Endometrial microvascular endothelial cells (primary cell): Measurements from ENCODE around the gene CTNNA2. TPM values are rescaled to one million over a fixed set of nuclear protein-coding genes. Genes with fewer than 3 reads are reported as not detected.

Source experiments
- in situ Hi-C: cut with HindIII; loops from 2 replicates; pipeline ENCODE4 v1.10.0; 2017; ENCODE audit warnings: low sequenced_read_pairs, low pct_unique_long_range_greater_than_20kb; ENCODE audit errors: inconsistent ontology term
- total RNA-seq: library from RNA; depleted of rRNA; stranded (reverse); fragments of >200 nt; gene quantifications from one replicate; pipeline ENCODE4 v1.2.3, GENCODE V29; 2015; ENCODE audit errors: inconsistent ontology term

CTNNA2 gene
- total RNA-seq, 1 donor from 2014 or later = not detected

DNA sequence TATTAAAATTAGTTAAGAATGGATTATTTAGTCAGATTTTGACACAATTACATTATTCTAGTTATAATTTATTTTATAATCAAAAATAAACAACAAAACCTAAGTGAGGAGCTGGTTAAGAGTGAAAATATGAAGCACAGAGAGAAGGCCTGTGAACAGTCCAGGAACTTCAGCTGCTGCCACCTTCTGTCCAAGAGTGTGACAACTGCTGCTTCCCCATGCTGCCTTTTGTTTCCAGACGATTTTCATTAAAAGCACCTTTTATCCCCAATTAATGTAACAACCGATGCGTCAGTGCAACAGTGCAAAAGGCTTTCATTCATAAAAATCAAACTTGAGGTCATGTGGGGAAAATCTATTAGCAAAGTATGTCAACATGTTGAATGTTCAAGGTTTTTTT is 363.6 kb downstream of the CTNNA2 start:
- in situ Hi-C loops = no loop called here

DNA sequence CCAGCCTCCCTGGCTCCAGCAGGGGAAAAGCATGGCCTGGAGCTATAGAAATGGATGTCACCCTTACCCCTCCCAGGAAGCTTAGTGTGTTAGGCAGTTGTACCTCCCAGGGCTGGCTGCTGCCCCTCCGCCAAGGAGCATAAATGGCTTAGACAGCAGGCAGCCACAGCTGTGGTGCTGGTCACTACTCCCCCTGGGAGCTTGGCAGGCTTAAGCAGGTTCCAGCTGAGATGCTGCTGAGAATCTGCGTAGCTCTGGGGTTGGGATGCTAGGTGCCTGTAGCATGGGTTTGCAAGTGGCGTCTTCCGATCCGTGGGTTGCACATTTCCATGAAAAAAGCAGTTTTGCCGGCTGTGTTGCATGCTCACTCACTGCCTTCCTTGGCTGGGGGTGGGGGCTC is 369.7 kb downstream of the CTNNA2 start:
- in situ Hi-C loops = no loop called here

DNA sequence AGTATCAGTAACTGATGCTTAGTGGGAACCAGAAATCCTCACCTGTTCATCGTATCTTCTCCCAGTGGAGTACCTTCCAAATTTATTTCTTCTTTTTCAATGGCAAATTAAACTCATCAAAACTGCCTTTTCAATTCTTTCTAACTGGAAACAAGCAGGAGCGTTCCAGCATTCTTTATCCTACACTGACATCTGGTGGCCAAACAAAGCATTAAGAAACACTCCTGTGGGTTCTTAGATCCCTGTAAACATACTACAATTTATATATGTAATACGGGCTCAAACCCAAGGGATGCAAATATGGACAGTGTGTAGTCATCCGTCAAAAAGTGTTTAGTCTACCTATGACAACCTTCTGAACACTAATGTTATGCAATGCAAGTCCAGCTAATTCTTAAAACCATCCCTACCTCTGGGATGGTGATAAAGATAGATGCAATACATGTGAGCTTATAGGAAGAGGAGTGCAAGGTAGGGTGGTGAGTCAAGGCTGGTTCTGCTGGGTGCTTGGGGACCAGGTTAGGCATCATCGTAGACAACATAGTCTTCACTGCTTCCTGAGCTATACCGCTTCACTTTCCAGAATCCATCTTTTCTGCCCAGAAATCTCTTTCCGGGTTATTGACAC is 375.0 kb downstream of the CTNNA2 start:
- in situ Hi-C loops = no loop called here

DNA sequence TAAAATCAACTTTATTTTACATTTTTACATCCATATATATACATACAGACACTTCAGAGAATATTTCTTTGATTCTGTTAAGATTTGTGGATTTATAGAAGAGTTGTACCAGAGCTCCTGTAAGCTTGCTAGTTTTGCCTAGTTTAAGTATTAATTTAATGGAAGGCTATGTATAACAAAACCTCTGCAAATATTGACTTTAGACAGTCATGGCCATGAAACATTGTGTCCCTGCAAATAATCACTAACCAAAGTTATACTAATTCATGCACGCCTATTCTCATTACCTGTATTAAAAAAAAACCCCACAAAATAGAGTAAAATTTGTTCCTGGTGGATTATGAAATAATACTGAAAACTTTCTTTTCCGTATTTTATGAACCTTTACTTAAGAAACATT is 379.3 kb downstream of the CTNNA2 start:
- in situ Hi-C loops = no loop called here

DNA sequence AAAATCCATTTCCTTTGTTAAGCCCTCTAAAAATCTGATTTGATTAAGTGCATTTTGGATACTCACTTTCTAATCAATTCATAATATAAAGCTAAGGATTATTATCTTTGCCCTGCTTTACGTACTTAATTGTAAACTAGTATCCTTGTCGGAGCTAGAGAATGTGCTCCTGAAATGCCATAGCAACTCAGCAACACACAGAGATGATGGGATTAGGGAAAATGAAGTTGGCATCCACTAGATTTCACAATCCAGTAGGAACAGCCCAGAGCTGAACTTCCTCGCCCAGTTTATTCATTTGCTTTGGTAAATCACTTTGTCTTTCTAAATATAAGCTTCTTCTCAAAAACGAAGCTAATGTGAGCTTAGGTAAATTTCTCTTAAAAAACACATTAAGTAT is 386.3 kb downstream of the CTNNA2 start:
- in situ Hi-C loops = no loop called here

DNA sequence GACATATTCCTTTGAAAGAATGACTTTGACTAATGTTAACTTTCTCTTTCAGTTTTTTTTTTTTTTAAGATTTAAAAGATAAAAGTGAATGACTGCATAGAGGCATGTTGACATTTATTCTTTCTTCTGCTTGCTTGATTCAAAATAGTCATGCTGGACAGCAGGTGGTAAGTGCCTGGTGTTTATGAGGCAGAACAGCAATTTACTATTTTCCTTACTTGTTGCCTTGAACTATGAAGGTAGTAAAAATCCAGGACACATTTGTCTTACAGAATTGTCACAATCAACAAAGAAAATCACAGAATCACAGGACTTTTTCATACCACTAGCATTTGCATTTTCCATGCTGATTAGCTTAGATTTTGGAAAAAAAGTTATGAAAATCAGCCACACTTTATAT is 388.3 kb downstream of the CTNNA2 start:
- in situ Hi-C loops = no loop called here

DNA sequence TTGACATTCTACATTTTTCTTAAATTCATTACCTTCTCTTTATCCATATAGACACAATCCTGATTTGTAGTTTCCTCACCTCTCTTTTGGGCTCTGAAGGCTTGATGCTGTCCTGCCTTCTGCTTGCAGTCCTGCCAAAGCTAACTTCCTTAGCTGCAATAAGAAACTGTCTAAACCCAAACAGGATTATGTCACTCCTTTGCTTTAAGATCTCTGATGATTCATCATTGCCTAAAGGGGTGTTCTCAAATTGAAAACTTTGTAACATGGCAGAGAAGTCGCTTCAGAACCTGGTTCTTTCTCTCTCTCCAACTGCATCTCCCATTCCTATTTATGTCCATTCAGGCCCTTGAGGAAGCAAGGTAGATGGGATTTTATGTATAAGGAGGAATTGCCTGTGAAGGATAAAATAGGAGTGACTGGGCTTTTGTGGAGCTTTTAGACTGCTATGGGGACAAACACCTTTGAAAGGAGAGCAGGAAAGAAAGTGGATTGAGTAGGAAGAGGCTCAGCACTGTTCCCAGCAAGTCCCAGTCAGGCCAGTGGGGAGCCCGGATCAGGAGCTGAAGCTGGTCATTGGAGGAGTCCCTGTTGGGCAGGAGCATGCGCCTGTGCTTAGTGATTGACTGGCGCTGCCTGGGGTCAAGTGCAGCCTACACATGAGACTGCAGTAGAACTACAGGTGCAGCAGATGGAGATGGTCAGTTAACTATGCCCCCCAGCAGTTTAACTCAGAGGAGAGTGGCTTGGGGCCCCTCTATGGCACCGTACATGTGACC is 390.6 kb downstream of the CTNNA2 start:
- in situ Hi-C loops = no loop called here

DNA sequence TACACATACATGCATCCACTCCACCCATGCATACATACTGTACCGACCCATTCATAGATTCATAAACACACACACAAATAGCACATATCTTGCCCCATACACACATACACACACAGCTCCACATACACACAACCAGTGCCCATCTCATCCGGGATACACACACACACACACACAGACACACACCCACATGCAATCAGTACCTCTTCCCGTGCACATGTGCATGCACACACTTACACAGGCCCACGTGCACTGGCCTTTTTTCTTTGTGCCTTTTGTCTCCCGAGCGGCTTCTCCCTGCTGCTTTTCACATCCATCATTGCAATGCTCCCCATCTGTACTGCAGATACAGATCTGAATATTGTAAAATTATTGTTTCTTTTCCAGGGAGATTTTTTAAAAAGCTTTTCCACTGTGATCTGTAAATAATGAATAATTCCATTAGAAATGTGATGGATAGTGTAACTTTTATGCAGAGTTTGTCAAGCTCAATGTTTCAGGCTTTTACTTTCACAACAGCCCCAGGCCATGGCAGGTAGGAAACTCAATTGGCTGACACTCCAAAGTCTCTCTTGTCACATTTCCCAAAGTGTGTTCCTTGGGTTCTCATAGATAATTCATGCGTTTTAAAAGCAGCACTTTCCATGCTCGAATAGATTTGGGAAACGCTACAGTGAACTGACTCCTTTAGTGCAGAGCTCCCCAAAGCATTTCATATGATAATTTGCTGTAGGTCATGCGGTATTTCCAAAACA is 393.5 kb downstream of the CTNNA2 start:
- in situ Hi-C loops = no loop called here

DNA sequence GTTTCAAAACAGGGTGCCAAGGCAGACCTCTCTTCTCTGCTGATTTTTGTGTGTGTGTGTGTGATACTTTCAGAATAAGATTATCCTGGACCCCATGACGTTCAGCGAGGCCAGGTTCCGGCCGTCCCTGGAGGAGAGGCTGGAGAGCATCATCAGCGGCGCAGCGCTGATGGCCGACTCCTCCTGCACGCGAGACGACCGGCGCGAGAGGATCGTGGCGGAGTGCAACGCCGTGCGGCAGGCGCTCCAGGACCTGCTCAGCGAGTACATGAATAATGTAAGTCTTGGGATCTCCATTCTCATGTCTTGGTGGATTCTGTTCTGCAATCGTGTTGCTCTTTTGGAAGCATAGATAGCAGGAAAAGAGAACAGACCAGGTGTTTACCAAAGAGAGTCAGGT is 396.7 kb downstream of the CTNNA2 start:
- in situ Hi-C loops = no loop called here

DNA sequence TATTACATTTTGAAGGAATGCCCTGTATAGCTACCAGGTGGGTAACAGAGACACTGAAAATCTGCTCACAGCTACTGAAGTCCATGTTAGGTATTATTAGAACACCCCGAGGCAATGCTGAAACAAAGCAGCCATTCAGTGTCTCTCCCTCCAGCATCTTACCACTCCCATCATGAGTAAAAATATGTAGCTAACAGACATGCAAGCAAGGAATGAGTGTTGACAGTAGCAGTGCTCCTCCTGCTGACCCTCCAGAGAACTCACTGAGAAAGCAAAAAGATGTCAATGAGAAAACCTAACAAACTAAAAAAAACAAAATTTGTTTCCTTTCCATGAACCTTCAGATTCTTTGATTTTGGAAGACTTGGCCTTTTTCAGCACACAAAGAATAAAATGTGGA is 397.8 kb downstream of the CTNNA2 start:
- in situ Hi-C loops = no loop called here

DNA sequence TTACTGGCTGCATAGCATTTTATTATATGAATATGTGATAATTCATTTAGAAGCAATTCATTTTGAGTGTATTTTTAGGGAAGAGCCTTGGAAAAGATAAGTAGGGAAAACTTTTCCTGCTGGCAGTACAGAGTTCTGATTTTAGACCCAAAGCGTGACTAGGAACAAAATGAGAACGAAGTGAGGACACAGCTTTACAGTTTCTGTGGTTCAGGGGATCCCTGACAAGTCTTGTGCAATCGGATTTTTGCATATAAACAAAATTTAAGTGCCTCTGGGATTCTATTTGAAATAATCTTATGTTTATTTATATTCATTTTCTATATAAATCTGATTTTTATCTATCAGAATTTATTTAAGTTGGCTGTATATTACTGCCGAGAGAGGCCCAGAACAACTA is 402.6 kb downstream of the CTNNA2 start:
- in situ Hi-C loops = no loop called here

DNA sequence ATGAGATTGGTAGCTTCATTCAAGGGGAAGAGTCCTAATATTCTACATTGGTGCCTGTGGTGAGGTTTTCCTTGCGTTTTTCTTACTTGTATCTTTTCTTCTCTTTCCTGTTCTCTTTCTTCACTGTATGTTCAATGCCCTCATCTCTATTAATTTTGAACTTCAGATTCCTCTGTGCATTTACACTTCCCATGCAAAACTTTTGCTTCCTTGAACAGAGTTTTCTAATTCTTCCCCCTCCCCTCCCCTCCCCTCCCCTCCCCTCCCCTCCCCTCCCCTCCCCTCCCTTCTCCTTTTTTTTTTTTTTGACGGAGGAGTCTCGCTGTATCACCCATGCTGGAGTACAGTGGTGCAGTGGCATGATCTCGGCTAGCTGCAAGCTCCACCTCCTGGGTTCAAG is 403.4 kb downstream of the CTNNA2 start:
- in situ Hi-C loops = no loop called here

DNA sequence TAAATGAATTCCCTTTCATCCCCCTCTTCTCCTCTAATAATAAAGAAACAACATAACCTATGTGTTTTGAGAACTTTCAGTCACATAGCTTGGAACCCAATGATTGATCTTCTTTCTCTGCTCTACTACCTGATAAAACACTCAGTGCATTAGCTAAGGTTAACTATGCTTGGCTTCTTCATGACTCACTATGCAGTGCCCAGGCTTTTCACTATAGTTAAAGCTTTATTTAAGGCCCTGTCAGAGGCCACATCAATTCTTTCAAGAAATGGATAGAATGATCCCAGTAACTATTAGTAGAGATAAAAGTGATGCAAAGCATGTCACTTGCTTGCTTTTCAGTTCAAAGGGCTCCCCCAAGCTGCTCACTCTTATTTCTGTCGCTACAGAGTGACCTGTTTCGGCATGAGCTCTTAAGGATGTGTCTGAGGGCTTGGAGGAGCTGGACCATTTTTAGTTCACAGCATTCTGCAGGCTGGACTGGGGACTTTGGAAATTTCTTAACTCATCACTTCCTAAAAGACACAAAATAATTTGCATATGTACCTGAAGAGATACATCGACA is 407.7 kb downstream of the CTNNA2 start:
- in situ Hi-C loops = no loop called here

DNA sequence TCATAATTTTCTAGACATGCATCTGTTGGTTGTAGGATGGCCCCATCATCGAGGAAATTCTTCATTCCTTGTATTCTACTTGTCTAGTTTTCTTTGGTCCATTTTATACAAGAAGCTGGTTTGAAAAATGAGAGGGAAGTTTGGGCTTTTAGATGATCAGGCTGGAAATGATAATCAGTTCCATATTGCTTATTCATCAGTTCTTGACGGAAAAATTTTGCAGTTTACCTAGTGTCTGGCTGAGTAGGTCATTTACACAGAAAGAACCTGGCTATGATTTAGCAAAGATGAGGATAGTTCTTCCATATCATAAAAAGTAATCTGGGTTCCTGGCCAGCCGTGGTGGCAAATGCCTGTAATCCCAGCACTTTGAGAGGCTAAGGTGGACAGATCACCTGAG is 416.8 kb downstream of the CTNNA2 start:
- in situ Hi-C loops = no loop called here

DNA sequence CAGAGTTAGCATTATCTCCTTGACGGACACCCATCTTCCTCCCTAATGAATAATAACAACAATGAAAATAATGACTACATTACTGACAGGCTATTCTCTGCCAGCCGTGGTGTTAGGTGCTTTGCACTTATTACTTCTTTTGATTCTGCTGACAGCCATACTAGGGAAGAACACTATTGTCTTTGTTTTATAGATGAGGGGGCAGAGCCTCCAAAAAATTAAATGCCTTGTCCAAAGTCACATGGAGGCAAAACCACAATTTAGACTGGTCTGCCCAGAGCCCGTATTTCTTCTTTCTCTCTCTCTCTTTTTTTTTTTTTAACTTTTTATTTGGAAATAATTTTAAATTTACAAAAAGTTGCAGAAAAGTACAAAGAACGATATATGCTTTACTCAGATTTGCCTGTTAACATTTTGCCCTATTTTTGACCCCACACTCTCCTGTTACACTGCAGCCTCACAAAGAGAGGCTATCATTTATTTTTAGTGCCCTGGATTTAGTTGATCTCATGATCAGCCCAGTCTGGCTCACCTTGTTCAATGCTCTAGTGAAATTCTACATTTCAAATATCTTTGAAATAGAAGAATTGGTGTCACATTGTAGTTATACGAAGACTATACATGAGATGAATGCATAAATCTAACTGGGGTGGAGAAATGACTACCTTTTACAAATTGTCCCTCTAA is 422.3 kb downstream of the CTNNA2 start:
- in situ Hi-C loops = no loop called here

DNA sequence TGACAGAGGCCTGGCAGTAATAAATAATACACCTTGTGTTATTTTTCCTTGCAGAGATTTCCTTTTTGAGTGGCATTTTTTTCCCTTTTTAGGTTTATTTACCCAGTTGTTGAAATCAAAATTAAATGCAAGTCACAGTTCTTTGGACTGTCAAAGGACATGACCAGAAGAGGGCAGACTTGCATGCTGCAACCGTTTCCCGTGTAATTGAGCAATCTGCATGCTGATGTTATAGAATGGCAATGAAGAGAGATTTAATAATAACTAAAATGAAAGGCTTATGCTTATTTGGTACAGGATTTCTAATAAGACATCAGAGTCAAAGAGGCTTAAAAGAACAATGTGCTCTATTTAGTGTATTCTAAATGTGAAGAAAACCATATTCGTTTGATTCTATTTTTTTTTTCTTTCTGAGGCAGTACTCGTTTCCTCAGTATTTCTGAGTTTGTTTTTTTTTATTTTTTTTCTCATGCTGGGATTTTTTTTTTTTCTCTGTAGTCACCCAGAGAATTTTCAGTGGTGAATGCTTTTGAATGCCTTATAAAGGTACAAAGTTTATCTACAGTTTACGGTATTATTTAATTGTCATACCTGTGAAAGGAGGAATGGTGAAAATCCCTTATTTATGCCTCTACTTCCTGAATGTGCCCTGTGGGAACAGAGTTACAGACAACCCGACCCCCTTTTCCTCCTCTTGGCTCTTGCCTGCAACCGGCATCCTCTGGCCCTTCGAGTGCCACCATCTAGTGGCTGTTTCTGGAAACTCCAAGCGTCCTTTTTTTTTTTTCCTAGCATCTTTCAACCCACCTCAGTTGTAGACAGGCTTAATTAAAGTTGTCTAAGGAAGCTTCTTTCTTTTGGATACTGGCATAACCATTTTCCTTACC is 423.2 kb downstream of the CTNNA2 start:
- in situ Hi-C loops = no loop called here

DNA sequence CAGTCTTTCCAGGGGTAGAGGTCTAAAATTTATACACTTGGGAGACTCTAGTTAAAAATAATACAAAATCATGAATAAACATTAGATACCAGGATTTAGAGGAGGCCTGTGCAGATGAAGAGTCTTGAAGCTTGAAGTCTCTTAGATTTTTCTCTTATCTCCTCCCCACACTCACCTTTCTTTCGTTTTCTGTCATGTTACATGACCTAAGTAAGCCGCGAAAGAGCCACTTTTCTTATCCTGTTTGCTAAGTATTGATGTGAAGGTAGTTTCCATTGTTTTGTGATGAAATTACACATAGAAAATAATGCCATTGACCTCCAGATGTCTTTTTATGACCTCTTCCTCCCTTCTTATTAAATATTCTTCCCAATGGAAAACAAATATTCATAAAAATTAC is 423.9 kb downstream of the CTNNA2 start:
- in situ Hi-C loops = no loop called here

DNA sequence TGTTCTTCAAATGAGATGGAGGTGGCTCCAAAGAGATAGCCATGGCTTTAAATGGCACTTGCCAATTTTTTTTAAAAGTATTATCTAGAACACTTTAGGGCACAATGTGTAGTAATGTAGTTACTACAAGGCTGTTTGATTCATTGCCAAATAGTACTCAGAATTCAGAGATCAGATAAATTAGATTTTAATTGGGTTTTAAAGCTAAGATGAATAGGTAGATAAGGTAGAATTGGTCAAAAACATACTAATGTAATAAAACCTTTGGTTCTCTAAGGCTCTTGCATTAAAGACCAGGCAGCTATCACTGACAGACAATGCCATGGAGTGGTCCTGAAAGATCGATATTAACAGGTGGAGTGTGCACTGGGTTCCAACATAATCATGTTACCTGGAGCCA is 425.8 kb downstream of the CTNNA2 start:
- in situ Hi-C loops = no loop called here
